ENCODE data around the gene GLI2.

DNA sequence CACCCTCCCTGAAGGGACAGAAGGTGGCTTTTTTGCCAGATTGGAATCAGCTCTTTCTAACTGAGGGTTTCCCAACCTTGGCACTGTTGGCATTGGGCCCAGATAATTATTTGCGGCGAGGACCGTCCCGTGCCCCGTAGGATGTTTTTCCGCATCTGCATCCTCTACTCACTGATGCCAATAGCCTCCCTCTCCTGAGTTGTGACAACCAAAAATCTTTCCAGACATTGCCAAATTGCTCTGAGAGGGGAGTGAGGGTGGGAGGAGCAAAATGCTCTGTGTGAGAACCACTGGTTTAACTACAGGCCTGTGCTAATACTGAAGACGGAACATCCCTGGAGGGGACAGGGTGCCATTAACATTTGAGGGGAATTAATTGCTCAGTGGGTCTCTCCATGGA is 33.6 kb upstream of the GLI2 start:
- TF ChIP-seq, protein P1, sequence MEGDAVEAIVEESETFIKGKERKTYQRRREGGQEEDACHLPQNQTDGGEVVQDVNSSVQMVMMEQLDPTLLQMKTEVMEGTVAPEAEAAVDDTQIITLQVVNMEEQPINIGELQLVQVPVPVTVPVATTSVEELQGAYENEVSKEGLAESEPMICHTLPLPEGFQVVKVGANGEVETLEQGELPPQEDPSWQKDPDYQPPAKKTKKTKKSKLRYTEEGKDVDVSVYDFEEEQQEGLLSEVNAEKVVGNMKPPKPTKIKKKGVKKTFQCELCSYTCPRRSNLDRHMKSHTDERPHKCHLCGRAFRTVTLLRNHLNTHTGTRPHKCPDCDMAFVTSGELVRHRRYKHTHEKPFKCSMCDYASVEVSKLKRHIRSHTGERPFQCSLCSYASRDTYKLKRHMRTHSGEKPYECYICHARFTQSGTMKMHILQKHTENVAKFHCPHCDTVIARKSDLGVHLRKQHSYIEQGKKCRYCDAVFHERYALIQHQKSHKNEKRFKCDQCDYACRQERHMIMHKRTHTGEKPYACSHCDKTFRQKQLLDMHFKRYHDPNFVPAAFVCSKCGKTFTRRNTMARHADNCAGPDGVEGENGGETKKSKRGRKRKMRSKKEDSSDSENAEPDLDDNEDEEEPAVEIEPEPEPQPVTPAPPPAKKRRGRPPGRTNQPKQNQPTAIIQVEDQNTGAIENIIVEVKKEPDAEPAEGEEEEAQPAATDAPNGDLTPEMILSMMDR (conservative IDR thresholded peaks at IDR 0.05 in 1 of 2, IDR thresholded peaks at IDR 0.05 in 1 of 2; ENCODE audit: extremely low read depth in 1 of 2, insufficient read depth in 1 of 2, low read depth in 1 of 2, low read length in 2 of 2): no peak
- TF ChIP-seq EZH2 (IDR thresholded peaks at IDR 0.05; ENCODE audit: borderline replicate concordance, low read length): no peak

Data from mammary epithelial cell (primary cell).